GM12864 (cell line): Measurements from ENCODE around the gene STPG4.

Experiments used
- DNase-seq: peaks from one replicate; pipeline ENCODE4 v3.0.0-alpha.2; 2011; ENCODE audit warnings: low read depth
- H3K4me3 ChIP-seq: 2 replicates; pipeline ENCODE4 v1.5.1; 2011; ENCODE audit warnings: mild to moderate bottlenecking, low read depth, low read length, control low read depth
- TF ChIP-seq, protein P1 (sequence below): IDR thresholded peaks from 2 replicates; pipeline ENCODE4 v1.5.1; 2011; ENCODE audit warnings: low read depth, mild to moderate bottlenecking, moderate library complexity, low read length, control low read depth, inconsistent platforms; ENCODE audit errors: missing control alignments

Gene STPG4

DNA sequence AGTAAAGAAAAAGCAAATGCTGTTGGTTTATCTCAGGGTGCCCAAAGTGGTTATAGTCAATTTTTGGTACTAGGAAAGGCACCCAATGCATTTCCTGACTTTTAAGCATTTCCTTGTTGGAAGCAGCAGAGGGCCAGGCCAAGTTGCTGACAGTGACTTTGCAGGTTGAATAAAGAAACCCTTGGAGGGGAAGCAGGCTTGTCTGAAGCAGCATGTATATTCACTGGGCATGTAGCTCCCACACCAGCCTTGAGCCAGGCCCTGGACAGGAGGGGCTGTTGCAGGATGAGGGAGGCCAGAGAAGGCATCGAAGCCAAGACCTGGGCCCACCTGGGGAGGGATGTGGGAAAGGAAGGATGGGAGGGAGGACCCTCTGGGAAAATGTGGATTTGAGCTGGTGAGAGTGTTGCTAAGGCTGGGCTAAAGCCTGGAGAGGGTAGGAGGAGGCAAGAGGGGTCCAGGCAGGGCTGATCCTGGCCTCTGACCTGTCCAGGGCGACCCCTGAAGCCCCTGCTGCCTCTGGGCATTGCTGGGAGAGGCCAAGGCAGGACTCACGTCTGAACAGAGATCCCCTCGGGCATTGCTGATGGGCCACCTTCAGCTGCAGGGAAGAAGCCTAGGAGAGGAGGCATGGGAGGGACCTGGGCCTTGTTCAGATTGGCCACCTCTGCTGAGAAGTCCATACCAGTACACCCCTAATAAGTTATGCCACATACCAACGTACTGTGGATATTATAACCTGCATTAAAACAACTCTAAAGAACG is 79.6 kb downstream of the STPG4 start:
- TF ChIP-seq, protein P1, sequence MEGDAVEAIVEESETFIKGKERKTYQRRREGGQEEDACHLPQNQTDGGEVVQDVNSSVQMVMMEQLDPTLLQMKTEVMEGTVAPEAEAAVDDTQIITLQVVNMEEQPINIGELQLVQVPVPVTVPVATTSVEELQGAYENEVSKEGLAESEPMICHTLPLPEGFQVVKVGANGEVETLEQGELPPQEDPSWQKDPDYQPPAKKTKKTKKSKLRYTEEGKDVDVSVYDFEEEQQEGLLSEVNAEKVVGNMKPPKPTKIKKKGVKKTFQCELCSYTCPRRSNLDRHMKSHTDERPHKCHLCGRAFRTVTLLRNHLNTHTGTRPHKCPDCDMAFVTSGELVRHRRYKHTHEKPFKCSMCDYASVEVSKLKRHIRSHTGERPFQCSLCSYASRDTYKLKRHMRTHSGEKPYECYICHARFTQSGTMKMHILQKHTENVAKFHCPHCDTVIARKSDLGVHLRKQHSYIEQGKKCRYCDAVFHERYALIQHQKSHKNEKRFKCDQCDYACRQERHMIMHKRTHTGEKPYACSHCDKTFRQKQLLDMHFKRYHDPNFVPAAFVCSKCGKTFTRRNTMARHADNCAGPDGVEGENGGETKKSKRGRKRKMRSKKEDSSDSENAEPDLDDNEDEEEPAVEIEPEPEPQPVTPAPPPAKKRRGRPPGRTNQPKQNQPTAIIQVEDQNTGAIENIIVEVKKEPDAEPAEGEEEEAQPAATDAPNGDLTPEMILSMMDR: no peak
- no peak for DNase-seq
- no peak overlapping the region for H3K4me3 ChIP-seq

DNA sequence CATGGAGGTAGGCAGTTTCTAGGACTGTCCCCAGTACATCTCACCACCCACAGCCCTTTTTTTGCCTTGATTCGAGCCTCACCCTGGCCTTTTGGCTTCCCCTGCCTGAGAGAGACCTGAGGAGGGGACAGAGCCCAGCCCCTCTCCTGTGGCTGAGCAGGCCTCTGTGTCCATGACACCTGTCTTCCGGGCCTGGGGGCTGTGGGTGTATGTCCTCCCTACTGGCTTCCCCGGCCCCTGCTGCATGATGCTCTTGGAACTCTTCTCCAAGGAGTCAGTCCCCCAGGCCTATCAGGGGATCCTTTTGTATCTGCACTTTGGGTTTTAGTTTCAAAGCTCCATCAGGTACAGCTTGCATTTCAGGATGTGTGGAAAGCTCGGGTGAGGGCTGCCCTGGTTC is 80.4 kb downstream of the STPG4 start:
- TF ChIP-seq, protein P1: no peak
- no peak overlapping the region for H3K4me3 ChIP-seq
- no peak for DNase-seq

DNA sequence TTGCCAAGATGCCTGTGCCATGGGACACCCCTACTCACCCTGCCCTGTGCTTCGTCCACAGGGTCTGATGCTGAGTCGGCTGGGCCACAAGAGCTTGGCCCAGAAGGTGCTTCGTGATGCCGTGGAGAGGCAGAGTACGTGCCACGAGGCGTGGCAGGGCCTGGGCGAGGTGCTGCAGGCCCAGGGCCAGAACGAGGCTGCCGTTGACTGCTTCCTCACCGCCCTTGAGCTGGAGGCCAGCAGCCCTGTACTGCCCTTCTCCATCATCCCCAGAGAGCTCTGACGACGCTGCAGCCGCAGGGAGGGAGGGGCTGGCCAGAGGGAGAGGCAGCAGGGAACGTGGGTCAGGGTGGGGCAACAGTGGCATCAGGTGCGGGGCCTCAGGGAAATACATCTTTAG is 81.5 kb downstream of the STPG4 start:
- H3K4me3 ChIP-seq: no peak overlapping the region
- TF ChIP-seq, protein P1: no peak
- no peak for DNase-seq

DNA sequence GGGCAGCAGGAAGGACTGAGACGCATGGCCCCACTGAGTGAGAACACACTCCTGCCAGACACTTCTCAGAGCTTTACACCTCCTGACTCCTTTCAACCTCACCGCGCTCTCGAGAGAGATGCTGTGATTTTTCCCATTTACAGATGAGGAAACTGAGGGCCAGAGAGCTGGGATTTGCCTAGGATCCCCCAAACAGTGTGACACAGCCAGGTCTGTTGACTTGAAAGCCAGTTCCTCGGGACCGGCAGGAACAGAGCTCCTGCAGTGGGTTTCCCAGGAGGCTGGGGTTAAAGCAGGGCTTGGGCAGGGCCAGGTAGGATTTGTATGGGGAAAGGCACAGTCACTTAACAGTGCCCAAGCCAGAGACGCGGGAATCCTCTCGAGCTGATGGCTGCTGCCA is 81.9 kb downstream of the STPG4 start:
- TF ChIP-seq, protein P1: no peak
- H3K4me3 ChIP-seq: no peak overlapping the region
- no peak for DNase-seq

DNA sequence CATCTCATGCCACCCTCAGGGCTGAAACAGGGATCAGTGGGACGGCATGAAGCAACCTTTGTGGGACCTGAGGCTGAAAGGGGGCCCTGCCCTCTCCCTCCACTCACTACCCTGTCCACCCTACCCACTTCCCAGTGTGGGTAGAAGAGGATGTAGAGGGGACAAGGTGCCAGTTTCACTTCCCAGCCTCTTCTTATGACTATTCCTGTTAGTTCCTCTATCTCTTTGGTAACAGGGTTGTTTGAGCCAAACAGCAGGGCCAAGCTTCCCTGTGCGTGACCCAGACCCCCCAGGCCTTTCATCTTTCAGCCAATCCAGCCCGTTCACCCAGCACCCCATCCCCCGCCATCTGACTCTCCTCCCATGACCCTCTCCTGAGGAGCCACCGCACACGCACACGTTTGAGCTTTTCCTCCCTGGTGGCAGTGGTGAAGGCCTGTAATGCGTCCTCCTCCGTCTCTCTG is 82.3 kb downstream of the STPG4 start:
- TF ChIP-seq, protein P1: no peak
- no peak for DNase-seq
- no peak overlapping the region for H3K4me3 ChIP-seq

DNA sequence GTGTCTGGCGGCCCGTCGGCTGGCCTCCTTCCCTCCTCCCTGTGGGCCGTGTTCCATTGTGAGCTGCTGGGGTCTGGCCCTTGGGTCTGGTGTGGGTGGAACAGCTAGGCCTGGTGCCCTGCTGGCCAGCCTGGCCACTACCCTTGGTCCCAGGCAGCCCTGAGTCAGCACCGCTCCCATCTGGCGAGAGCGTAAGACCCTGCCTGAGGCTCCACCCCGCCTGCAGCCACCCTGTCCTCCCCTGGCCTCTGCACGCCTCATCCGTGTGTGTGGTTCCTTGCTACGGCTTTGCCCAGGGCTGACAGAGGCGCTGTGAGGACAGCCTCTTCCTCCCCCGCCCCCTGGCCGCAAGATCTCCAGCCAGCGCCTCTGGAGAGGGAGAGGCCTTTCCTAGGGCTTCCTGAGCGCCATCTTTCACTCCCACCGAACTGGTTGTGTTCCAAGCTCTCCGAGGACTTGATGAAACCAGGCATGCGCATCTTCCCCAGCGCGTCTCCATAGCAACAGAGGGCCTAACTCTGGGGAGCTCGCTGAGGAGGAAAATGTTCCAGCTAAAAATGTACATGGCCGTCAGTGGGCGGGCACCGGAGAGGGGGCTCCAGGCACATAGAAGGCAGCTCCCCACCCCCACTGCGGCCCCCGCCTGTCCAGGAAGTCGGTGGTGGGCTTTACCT is 83.0 kb downstream of the STPG4 start:
- TF ChIP-seq, protein P1: no peak
- H3K4me3 ChIP-seq: no peak overlapping the region
- no peak for DNase-seq
